Tibial nerve (tissue), 4 donors: ENCODE measurements around the gene PPP3CB.

Experiments
- CTCF ChIP-seq, 5 experiments: fragments of 200-600 bp in 3 of 5; fragments of 450-650 bp in 2 of 5; sonication (generic) in 3 of 5; IDR thresholded peaks; one replicate each; pipeline ENCODE4 v1.5.1; 2016 to 2019; ENCODE audit warnings: antibody characterized with exemption in 5 of 5, mild to moderate bottlenecking in 3 of 5, moderate library complexity in 2 of 5
- EP300 ChIP-seq, 2 donors: sonication (generic); formaldehyde crosslinking; IDR thresholded peaks; one replicate each; pipeline ENCODE4 v1.6.1; 2017; ENCODE audit warnings: antibody characterized with exemption in 2 of 2, mild to moderate bottlenecking in 1 of 2

GRCh38 chr10:73459683-73460314 is 36.0 kb downstream of the PPP3CB start:
- no peak for TF ChIP-seq CTCF (IDR thresholded peaks at IDR 0.05)
- no peak for TF ChIP-seq EP300 (IDR thresholded peaks at IDR 0.05)
